ENCODE measurements around the gene TNNI2.

TNNI2 gene

DNA sequence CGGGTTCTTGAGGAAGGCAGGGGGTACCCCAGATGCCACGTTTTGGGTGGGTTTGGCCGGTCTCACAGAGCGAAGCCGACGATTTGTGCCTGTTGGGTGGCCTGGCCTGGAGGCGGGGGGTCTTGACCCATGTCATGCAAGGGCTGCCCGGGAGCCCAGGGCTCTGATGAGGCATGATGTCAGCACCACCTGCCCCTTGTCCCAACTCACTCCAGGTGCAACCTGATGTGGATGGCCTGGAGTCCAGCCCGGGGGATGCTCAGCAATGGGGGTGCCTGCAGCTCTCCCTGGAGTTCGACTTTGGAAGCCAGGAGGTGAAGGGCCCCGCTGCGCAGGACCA lies 3.1 kb upstream of the TNNI2 start:
- no peak for DNase-seq

DNA sequence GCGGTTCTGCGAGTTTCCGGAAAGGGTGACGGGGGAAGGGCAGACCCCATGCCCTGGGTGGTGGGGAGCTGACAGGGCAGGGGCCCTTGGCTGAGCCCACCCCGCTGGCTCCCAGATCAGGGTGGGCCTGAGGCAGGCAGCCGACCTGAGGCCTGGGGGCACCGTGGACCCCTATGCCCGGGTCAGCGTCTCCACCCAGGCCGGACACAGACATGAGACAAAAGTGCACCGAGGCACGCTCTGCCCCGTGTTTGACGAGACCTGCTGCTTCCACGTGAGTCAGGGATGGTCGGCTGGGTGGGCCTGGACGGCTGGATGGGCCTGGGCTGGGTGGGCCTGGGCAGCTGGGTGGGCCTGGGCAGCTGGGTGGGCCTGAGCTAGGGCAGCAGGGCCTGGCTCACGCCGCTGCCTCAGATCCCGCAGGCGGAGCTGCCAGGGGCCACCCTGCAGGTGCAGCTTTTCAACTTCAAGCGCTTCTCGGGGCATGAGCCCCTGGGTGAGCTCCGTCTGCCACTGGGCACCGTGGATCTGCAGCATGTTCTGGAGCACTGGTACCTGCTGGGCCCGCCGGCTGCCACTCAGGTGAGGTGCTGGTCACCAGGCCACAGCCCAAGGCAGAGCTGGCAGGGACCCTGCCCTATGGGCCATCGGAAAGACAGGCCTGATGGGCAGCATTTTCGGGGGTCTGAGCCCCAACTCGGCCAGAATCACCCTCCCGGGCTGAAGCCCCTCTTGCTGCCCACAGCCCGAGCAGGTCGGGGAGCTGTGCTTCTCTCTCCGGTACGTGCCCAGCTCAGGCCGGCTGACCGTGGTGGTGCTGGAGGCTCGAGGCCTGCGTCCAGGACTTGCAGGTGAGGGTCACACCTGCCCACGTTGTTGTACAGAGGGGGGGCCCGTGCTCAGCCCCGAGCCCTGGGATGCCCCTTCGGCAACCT lies 2.5 kb upstream of the TNNI2 start:
- DNase-seq, result no peak

- DNase-seq, result no peak
Observed at GRCh38 chr11:1837171-1838076, 1.4 kb upstream of the TNNI2 start.

- DNase-seq, result no peak
Observed at GRCh38 chr11:1838077-1838425, 730 bp upstream of the TNNI2 start.

- DNase-seq, result no peak
Observed at GRCh38 chr11:1839204-1839923, 583 bp downstream of the TNNI2 start.

DNA sequence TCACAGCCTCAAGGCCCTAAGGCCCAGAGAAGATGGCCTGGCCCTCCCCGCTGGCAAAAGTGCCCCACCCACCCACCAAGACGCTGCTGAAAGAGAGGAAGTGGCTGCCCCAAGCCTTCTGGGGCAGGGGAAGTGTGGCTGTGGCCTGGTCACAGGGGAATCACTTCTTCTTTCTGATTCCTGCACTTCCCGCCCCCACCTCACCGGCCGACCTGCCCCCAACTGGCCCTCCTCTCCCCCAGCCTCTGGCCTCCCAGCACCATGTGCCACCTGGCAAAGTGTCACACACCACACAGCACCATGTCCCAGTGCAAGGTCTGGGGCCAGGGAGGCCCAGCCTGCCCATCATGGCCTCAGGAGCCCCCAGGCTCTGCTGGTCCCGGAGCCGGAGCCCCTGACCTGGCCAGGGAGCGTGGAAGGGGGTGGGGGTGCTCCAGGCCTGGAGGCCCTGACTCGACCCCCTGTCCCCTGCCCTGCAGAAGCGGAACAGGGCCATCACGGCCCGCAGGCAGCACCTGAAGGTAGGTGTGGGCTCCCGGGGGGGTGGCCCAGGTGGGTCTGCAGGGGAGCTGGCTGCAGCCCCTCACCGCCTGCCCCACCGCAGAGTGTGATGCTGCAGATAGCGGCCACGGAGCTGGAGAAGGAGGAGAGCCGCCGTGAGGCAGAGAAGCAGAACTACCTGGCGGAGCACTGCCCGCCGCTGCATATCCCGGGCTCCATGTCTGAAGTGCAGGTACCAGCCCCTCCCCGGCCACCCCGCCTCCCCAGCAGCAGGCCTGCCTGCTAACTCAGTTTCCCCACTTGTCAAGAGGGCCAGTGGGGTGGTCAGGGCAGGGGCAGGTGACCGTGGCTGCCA lies 1.4 kb downstream of the TNNI2 start:
- DNase-seq, result no peak

- no peak for DNase-seq
Observed at GRCh38 chr11:1840780-1841480, 2.1 kb downstream of the TNNI2 start.

- no peak for DNase-seq
Observed at GRCh38 chr11:1841511-1842148, 2.8 kb downstream of the TNNI2 start.

GRCh38 chr11:1842149-1843097 lies 3.6 kb downstream of the TNNI2 start:
- DNase-seq, result no peak

DNA sequence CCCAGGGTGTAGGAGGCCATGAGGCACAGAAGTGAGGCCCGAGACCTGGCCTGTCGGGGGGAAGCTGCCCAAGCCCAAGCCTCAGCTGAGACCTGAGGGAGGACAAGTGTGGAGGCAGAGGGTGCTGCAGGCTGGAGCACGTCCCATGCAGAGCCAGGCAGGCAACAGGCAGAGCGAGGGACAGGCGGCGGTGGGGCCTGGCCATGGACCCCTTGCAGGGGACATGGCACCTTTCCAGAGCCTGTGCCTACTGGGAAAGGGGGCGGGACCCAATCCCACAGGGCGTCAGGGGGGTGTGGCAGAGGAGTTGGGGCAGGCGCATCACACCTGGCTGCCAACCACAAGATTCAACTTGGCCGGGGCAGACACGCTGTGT lies 4.3 kb downstream of the TNNI2 start:
- DNase-seq, result no peak

DNA sequence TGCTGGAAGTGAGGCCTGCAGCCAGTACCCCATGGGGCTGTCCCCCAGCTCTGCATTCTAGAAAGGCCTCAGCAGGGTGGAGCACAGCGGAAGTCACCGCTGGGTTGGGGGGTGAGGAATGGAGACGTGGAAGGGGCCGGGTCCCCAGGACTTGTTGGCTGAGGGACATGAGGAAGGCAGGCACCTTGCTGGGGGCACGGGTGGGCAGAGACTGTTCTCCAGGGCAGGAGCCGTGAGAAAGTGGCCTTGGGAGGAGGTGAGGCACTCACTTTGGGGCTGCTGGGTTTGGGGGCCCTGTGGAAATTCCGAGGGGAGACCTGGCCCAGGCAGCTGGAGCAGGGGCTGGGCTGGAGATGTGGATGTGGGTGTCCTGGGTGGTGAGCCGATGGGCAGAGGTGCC lies 5.0 kb downstream of the TNNI2 start:
- DNase-seq, result no peak

DNA sequence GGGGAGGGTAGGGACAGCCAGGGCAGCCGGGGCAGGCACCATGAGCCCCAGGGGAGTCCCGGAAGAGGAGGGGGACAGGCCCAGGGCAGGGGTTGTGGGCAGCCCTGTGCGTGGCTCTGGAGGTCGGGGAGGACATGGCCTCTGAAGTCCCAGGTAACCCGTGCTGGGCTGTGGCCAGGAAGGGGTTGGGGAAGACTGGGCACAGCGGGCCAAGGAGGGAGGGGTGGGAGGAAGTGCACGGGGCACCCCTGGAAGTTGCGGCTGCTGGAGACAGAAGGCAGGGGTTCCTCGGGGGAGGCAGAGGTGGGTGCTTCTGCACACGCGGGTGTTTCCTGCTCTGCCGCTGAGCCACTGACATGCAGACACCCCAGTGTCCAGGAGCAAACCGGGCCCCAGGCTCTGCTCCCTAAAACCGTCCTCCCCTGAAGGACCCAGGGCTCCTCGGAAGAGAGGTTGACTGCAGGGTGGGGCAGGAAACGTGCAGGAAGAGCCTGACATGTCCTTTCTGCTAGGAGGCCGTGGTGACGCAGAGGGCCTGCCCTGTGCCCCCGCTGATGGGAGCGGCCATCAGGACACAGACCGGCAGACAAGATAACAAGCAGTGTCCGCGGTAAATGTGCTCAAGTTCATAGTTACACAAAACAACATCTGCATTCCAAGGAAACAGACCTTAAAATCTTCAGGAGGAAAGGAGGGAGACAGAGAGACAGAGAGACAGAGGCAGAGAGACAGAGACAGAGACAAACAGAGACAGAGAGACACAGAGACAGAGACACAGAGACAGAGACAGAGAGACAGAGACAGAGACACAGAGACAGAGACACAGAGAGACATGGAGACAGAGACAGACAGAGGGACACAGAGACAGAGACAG lies 5.7 kb downstream of the TNNI2 start:
- DNase-seq, result no peak

GRCh38 chr11:1845095-1845429 lies 6.3 kb downstream of the TNNI2 start:
- DNase-seq, result no peak

GRCh38 chr11:1845561-1846452 lies 7.0 kb downstream of the TNNI2 start:
- DNase-seq, result no peak

DNA sequence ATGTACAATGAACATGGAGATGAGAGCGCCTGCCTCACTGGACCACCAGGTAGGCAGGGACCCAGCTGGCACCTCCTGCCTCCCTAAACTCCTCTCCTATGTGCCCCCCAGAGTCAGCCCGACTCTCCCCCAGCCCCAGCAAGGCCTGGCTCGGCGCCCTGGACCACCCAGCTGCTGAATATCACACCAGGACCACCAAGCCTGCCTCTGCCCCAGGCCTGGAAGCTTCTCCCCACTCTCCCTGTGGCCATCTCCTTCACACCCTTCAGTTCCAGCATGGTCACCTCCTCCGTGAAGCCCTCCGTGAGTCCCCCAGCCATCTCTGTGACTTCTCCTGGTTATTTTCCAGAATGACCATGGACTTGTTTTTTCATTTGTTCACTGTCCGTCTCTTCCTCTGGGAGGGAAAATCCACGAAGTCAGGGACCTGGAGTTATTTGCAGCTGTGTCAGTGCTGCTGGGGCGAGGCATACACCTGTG lies 7.7 kb downstream of the TNNI2 start:
- no peak for DNase-seq

GRCh38 chr11:1847006-1847735 lies 8.4 kb downstream of the TNNI2 start:
- DNase-seq, result no peak

All from NCI-H1436 treated with DMSO at 0.1 percent for 48 hours (cell line).